ENCODE measurements around the gene DNPEP. TPM values are rescaled to one million over a fixed set of nuclear protein-coding genes. Genes with fewer than 3 reads are reported as not detected.

Gene DNPEP
- total and polyA plus RNA-seq, 2 experiments from 2014 or later, result 49.2 to 67.9 TPM

- no peak for TF ChIP-seq REST (IDR thresholded peaks at IDR 0.05; ENCODE audit: unreplicated experiment)
Observed at GRCh38 chr2:219404954-219405353, 17.2 kb upstream of the DNPEP start (continued).

- peaks cover 16% of the 10 kb centered on the region for H3K4me1 ChIP-seq (ENCODE audit: insufficient read depth)
- no peaks in the 10 kb centered on the region for H3K79me2 ChIP-seq (replicated peaks; ENCODE audit: insufficient read depth)
- H2AFZ ChIP-seq, result peak overlapping the region; percentile 97
- H3K4me3 ChIP-seq, result no peak overlapping the region
- no peaks in the 10 kb centered on the region for H3K9me3 Mint-ChIP-seq
- H3F3A ChIP-seq (replicated peaks; ENCODE audit: low read depth), result no peaks in the 10 kb centered on the region; the same call in 1 of the 2 replicates
- peaks cover 38% of the 10 kb centered on the region for H3K4me1 Mint-ChIP-seq
- peaks cover 15% of the 10 kb centered on the region for H3K27me3 Mint-ChIP-seq (ENCODE audit: insufficient read depth, low read depth, poor library complexity)
- H3K36me3 Mint-ChIP-seq (ENCODE audit: low read depth), result no peaks in the 10 kb centered on the region
- no peak overlapping the region for H3K4me3 Mint-ChIP-seq
- H3K27me3 ChIP-seq (ENCODE audit: insufficient read depth), result no peaks in the 10 kb centered on the region
- no peaks in the 10 kb centered on the region for H3K9me2 ChIP-seq (ENCODE audit: insufficient read depth)
- no peak overlapping the region for H3K27ac ChIP-seq (ENCODE audit: low read depth)
- peak overlapping the region; percentile 65; the same call in 1 of the 2 replicates for H3K4me2 ChIP-seq
- H3K36me3 ChIP-seq (ENCODE audit: insufficient read depth), result no peaks in the 10 kb centered on the region
- ATAC-seq, result peak; percentile 8
- TF ChIP-seq ZNF114 (CRISPR knock-in tag; IDR thresholded peaks at IDR 0.05), result no peak
- TF ChIP-seq CREB1 (CRISPR knock-in tag; IDR thresholded peaks at IDR 0.05; ENCODE audit: low read depth), result no peak
- no peak for TF ChIP-seq JUNB (IDR thresholded peaks at IDR 0.05; ENCODE audit: unreplicated experiment)
- TF ChIP-seq ETS1 (IDR thresholded peaks at IDR 0.05), result no peak
- TF ChIP-seq REST (IDR thresholded peaks at IDR 0.05; ENCODE audit: unreplicated experiment), result no peak
- TF ChIP-seq STAT1 (IDR thresholded peaks at IDR 0.05; ENCODE audit: unreplicated experiment), result no peak
- no peak for TF ChIP-seq NANOG (IDR thresholded peaks at IDR 0.05; ENCODE audit: borderline replicate concordance)
- TF ChIP-seq EZH2 (IDR thresholded peaks at IDR 0.05; ENCODE audit: low read depth, unreplicated experiment), result no peak
- no peak for TF ChIP-seq EZH2phosphoT487 (IDR thresholded peaks at IDR 0.05; ENCODE audit: unreplicated experiment)
- TF ChIP-seq ZNF331 (CRISPR knock-in tag; IDR thresholded peaks at IDR 0.05; ENCODE audit: low read depth), result no peak
- no peak for TF ChIP-seq POLR2AphosphoS5 (IDR thresholded peaks at IDR 0.05; ENCODE audit: low read depth)
- peak; percentile 45 for DNase-seq (ENCODE audit: low spot score)
- no peak overlapping the region for H3K27ac Mint-ChIP-seq
- H4K20me1 ChIP-seq (replicated peaks; ENCODE audit: insufficient read depth), result no peaks in the 10 kb centered on the region
Observed at GRCh38 chr2:219404291-219404910, 16.7 kb upstream of the DNPEP start.
